SH-SY5Y (cell line): Measurements from ENCODE around the gene ZNF346.

ENCODE experiments used
- GATA2 ChIP-seq: IDR thresholded peaks from 2 replicates; pipeline ENCODE4 v1.6.1; 2011; ENCODE audit warnings: mild to moderate bottlenecking, low read depth, low read length
- GATA3 ChIP-seq: IDR thresholded peaks from 2 replicates; pipeline ENCODE4 v1.6.1; 2011; ENCODE audit warnings: low read depth, mild to moderate bottlenecking, low read length, moderate library complexity

ZNF346 gene

GRCh38 chr5:177083357-177083756, 60.9 kb downstream of the ZNF346 start:
- TF ChIP-seq GATA3: no peak
- TF ChIP-seq GATA2: no peak

- TF ChIP-seq GATA3 (no peak), GATA2 (no peak)
Measured at GRCh38 chr5:177084175-177084574, 61.7 kb downstream of the ZNF346 start.

DNA sequence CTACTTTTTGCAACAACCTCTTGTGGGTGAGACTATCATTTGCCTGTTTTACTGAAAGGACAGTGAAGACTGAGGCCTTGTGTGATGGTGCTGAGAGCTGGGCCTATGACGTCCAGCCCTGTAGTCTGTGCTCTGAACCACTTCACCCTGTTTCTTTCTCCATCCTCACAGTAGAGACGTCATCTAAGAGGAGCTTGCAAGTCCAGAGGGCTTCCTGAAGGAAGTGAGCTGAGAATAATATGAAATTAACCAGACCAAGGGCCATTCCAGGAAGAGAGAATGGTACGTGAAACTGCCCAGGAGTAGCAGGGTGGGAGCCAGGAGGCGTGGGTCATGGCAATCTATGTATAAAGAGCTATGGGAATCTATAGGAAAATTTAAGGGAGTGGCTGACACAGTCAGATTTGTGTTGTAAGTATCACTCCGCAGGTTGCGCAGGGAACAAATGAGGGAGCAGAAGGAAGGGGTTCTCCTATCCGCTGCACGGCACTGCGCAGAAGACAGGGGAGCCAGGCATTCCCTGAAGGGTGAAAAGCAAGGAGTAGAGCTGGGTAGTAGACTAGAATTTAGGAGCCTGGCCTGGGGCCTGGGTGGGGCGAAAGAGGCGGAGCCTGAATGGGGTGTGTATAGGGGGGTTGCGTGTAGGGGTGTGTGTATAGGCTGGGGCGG, 63.6 kb downstream of the ZNF346 start:
- TF ChIP-seq GATA2: no peak

DNA sequence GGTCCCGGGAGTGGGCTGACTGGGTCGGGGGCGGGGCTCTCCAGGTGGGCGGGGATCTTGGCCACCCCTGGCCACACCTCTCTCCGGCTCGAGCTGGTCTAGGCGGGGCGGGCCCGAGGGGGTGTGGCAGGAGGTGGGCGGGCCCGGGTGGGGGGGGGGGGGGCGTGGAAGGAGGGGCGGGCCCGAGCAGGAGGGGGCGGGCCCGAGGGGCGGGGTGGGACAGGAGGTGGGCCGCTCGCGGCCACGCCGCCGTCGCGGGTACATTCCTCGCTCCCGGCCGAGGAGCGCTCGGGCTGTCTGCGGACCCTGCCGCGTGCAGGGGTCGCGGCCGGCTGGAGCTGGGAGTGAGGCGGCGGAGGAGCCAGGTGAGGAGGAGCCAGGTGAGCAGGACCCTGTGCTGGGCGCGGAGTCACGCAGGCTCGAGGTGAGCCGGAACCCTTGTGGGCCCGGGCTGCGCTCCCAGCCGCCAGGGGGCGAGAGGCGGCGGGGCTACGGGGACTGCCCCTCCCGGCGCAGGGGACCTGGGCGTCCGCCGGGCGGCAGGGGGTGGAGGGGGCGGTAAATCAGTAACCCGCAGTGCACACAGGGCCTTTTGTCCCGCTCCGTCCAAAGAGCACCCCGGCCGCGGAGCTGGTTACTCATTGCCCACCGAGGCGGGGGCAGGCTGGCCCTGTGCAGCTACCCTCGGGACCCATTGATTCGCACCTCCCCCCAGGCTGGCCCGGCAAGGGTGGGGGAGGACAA, 64.3 kb downstream of the ZNF346 start, which contains the start of gene FGFR4:
FGFR4 (plus strand) TSS at position 262 of the 744 bp plus-strand sequence. CDS start 2,688 bp downstream, outside the sequence.
- no peak for TF ChIP-seq GATA2
- no peak for TF ChIP-seq GATA3

GRCh38 chr5:177087398-177088005, 65.0 kb downstream of the ZNF346 start:
- TF ChIP-seq GATA3: no peak

GRCh38 chr5:177089127-177089526, 66.6 kb downstream of the ZNF346 start:
- TF ChIP-seq GATA3 (no peak), GATA2 (no peak)

GRCh38 chr5:177089825-177090641, 67.5 kb downstream of the ZNF346 start:
- no peak for TF ChIP-seq GATA3
- no peak for TF ChIP-seq GATA2

- TF ChIP-seq GATA2 (no peak), GATA3 (no peak)
Measured at GRCh38 chr5:177090813-177091212, 68.3 kb downstream of the ZNF346 start.

GRCh38 chr5:177091232-177091631, 68.7 kb downstream of the ZNF346 start:
- TF ChIP-seq GATA2 (no peak), GATA3 (no peak)

DNA sequence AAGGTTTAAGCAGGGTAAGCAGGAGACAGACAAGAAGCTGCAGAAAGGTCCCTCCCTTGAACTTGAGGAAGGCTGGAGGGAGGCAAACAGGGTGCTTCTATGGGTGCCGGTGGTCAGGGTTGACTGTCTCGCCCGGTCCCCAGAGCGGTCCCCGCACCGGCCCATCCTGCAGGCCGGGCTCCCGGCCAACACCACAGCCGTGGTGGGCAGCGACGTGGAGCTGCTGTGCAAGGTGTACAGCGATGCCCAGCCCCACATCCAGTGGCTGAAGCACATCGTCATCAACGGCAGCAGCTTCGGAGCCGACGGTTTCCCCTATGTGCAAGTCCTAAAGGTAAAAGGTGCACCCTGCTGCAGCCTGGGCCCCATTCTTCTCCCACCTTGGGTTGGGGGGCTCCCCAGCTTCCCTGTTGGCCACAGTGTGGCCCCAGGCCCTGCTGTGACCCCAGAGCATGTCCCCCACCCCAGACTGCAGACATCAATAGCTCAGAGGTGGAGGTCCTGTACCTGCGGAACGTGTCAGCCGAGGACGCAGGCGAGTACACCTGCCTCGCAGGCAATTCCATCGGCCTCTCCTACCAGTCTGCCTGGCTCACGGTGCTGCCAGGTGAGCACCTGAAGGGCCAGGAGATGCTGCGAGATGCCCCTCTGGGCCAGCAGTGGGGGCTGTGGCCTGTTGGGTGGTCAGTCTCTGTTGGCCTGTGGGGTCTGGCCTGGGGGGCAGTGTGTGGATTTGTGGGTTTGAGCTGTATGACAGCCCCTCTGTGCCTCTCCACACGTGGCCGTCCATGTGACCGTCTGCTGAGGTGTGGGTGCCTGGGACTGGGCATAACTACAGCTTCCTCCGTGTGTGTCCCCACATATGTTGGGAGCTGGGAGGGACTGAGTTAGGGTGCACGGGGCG, 69.9 kb downstream of the ZNF346 start:
- no peak for TF ChIP-seq GATA3
- TF ChIP-seq GATA2: no peak

DNA sequence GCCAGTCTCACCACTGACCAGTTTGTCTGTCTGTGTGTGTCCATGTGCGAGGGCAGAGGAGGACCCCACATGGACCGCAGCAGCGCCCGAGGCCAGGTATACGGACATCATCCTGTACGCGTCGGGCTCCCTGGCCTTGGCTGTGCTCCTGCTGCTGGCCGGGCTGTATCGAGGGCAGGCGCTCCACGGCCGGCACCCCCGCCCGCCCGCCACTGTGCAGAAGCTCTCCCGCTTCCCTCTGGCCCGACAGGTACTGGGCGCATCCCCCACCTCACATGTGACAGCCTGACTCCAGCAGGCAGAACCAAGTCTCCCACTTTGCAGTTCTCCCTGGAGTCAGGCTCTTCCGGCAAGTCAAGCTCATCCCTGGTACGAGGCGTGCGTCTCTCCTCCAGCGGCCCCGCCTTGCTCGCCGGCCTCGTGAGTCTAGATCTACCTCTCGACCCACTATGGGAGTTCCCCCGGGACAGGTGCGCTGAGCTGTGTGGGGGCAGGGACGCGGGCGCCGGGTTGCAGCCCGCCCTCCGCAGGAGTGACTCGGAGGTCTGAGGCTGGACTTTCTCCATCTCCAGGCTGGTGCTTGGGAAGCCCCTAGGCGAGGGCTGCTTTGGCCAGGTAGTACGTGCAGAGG, 70.7 kb downstream of the ZNF346 start:
- no peak for TF ChIP-seq GATA2
- no peak for TF ChIP-seq GATA3

DNA sequence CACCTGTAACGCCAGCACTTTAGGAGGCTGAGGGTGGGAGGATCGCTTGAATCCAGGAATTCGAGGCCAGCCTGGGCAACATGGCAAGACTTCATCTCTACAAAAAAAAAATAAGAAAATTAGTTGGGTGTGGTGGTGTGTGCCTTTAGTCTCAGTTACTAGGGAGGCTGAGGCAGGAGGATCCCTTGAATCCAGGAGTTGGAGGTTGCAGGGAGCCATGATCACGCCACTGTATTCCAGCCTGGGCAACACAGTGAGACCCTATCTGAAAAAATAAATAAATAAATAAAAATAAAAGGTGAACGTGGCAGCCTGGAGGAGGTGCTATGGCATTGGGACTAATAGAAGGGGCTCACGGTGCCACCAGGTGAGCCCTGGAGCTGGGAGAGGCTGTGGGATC, 71.3 kb downstream of the ZNF346 start:
- TF ChIP-seq GATA3 (no peak), GATA2 (no peak)
